Mammary microvascular endothelial cell (primary cell): Measurements from ENCODE around the gene GABARAPL2. TPM values are rescaled to one million over a fixed set of nuclear protein-coding genes. Genes with fewer than 3 reads are reported as not detected.

Source experiments
- total RNA-seq: library from RNA; depleted of rRNA; stranded (reverse); fragments of >200 nt; gene quantifications from 2 replicates; pipeline ENCODE4 v1.2.3, GENCODE V29; 2015

GABARAPL2 gene
- total RNA-seq, result 49.1 and 49.8 TPM in 2 replicates

GRCh38 chr16:75566040-75566757 is at the start of gene GABARAPL2:
GABARAPL2 (plus strand) TSS chr16:75566379; CDS start chr16:75566487, 108 bp downstream.

GRCh38 chr16:75535901-75536300 is 30.3 kb upstream of the GABARAPL2 start, which contains the start of gene CHST5:
CHST5 (minus strand) TSS chr16:75536108; CDS start chr16:75530384, 5,724 bp downstream.

GRCh38 chr16:75555707-75556430 is 10.3 kb upstream of the GABARAPL2 start, which contains the start of gene TMEM231:
TMEM231 (minus strand) TSS chr16:75556252; CDS start chr16:75556209, 43 bp downstream.

GRCh38 chr16:75622761-75623605 is 56.8 kb downstream of the GABARAPL2 start, which contains the start of gene ADAT1:
ADAT1 (minus strand) TSS chr16:75623281; CDS start chr16:75620799, 2,482 bp downstream.

Other genes with a start within 250 kb of the GABARAPL2 start
- gene CFDP1, start 132.9 kb upstream of the GABARAPL2 start, total RNA-seq, result 137 and 184 TPM in 2 replicates
- gene TMEM170A, start 101.7 kb upstream of the GABARAPL2 start, total RNA-seq, result 14.3 and 17.0 TPM in 2 replicates
- 0.20 and 0.44 TPM in 2 replicates for gene CHST6, start 70.9 kb upstream of the GABARAPL2 start, total RNA-seq
- not detected in 2 replicates for gene CHST5, start 30.3 kb upstream of the GABARAPL2 start, total RNA-seq
- gene TMEM231, start 10.1 kb upstream of the GABARAPL2 start, total RNA-seq, result 4.0 and 6.8 TPM in 2 replicates
- 31.0 and 35.1 TPM in 2 replicates for gene ADAT1, start 56.9 kb downstream of the GABARAPL2 start, total RNA-seq
- 227 and 241 TPM in 2 replicates for gene KARS1, start 81.3 kb downstream of the GABARAPL2 start, total RNA-seq
- gene TERF2IP, start 81.4 kb downstream of the GABARAPL2 start, total RNA-seq, result 43.9 and 52.0 TPM in 2 replicates
- not detected in 2 replicates for gene CPHXL2, start 110.6 kb downstream of the GABARAPL2 start, total RNA-seq
- not detected in 2 replicates for gene DUXB, start 135.1 kb downstream of the GABARAPL2 start, total RNA-seq
- not detected in 2 replicates for gene CPHXL, start 160.1 kb downstream of the GABARAPL2 start, total RNA-seq